ENCODE measurements around the gene KRTAP4-6. TPM values are rescaled to one million over a fixed set of nuclear protein-coding genes. Genes with fewer than 3 reads are reported as not detected.
"Not testable (repeated sequence)": the region's sequence is repeated elsewhere in the genome, so short reads cannot be mapped to it uniquely, and the experiment has no call there.

Gene KRTAP4-6
- total RNA-seq = not detected

DNA sequence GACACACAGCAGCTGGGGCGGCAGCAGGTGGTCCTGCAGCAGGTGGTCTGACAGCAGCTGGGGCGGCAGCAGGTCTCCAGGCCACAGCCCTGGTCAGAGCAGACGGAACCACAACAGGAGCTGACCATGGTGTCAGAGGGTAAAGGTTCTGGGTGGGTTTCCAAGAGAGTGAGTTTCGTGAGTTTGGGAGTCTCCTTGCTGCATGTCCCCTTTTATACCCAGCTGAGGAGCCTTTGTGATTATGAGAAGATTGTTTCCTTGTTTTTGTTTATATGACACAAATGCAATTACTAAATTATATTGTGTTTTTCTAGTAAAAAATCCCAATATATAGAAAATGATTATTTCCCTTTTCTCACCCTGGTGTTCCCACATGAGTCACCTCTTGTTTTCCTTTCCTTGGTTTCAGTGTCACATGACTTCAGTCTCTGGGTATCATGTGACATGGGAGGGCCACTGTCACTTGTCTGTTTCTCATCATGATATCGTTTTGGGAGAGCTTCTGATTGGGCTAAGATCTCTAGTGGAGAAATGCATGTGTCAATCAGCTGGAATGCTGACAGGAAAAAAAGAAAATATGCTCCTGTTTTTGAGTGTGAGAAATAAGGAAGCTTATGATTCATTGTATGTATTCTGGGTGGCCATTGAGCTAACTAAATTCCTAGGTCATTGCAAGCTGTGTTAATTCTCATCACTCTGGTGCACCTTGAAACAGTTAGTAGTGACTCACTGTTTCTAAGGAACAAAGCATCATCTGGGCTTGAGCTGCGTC, at the start of gene KRTAP4-6:
Gene KRTAP4-6 (minus strand): TSS at position 185 of the 772 bp plus-strand sequence. CDS start 57 bp downstream, at position 128.
- DNase-seq = no peak

DNA sequence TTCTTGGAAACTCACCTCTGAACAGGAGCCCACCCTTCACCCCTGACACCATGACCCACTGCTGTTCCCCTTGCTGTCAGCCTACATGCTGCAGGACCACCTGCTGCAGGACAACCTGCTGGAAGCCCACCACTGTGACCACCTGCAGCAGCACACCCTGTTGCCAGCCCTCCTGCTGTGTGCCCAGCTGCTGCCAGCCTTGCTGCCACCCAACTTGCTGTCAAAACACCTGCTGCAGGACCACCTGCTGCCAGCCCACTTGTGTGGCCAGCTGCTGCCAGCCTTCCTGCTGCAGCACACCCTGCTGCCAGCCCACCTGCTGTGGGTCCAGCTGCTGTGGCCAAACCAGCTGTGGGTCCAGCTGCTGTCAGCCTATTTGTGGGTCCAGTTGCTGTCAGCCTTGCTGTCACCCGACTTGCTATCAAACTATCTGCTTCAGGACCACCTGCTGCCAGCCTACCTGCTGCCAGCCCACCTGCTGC, 49.5 kb upstream of the KRTAP4-6 start, which contains the start of gene KRTAP9-1:
Gene KRTAP9-1 (plus strand): TSS at position 51 of the 482 bp plus-strand sequence. CDS start 0 bp downstream, at position 51.
- not testable (repeated sequence) for DNase-seq

DNA sequence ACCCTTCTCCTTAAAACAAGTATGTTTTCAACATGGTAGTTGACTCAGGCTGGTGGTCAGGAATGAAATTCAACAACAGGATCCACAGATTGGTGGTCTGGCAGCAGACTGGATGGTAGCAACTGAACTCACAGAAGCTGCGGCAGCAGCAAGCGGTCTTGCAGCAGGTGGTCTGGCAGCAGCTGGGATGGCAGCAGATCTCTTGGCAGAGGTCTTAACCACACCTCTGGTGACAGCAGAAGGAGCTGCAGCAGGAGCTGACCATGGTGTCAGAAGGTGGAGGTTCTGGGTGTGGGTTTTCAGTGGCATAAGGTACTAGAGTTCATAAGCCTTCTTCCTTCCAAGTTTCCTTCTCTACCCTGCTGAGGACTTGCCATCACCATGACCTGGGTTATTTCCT, 46.5 kb upstream of the KRTAP4-6 start:
- no peak for DNase-seq

DNA sequence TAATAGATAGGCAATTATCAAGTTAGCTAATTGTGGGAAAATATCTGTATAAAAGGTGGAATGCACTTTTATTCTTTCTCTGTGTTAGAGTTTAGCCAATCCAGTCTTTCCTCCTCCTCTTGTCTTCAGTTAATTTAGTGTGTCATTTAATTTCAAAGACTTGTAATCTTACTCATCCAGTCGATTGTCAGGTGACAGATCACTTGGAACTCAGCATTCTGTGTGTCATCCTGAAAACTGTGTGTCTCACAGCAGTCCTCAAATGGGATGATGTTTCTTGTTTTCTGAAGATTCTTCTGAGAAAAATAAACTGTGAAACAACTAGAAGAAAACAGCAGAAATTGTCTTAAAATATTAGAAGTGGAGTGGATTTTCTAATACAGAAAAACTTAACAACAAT, 44.7 kb upstream of the KRTAP4-6 start:
- no peak for DNase-seq

DNA sequence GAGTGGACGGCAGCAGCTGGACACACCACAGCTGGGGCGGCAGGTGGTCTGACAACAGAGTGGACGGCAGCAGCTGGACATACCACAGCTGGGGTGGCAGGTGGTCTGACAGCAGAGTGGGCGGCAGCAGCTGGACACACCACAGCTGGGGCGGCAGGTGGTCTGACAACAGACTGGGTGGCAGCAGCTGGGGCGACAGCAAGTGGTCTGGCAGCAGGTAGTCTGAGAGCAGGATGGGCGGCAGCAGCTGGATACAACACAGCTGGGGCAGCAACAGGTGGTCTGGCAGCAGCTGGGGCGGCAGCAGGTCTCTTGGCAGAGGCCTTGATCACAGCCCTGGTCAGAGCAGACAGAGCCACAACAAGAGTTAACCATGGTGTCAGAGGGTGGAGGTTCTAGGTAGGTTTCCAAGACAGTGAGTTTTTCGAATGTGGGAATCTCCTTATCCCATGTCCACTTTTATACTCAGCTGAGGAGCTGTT, 44.2 kb upstream of the KRTAP4-6 start, which contains the start of gene KRTAP4-1:
Gene KRTAP4-1 (minus strand): TSS at position 432 of the 482 bp plus-strand sequence. CDS start 57 bp downstream, at position 375.
- DNase-seq = no peak

DNA sequence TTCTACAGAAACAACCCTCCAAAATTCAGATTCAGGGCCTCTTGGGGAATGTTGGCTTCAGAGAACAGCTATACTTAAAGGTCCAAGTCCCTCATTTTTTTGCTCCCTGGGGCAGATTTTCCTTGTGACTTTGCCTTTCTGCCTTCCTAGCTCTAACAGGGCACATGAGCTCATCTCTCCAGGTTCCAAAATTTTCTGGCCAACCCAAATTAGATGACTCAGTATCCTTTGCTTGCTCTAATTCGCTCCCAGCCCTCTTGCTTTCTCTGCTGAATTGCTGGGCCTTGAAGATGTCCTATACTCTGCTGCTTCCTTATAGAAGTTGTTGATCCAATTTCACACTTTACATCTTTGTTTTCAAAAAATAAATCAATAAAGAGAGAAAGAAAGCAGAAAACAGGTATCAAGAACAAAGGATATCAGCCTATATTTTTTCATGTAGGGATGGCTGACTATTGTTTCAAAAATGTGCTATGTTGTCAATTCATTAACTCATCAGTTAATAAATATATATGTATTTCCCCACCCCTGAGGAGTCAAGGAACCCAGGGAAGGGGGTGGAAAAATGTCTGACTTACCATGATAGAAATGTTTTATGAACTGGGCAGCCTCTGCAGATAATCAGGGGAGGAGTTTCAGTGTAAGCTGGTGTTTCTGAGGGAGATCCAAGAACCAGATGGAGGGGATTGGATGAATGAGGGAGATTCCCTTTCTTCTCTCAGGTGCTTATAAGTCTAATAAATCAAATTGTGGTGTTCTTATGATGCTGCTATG, 38.7 kb upstream of the KRTAP4-6 start:
- DNase-seq = no peak

DNA sequence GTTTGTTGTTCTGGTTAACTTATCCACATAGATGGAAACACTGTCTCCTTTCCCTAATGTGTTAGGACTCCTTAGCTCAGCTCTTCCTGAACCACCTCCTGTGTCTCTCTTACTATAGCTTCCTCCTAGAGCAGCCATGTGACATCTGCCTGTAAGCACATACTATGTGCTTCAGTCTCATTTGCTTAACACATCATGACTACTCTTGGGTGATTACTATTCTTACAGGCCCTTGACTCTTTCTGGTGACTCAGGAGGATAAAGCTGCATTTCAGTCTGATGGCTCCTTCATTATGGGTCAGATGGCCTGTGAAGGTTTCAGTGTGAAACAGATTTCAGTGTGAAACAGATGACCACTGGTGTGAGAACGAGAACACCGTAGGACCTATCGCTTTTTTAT, 38.0 kb upstream of the KRTAP4-6 start:
- no peak for DNase-seq

DNA sequence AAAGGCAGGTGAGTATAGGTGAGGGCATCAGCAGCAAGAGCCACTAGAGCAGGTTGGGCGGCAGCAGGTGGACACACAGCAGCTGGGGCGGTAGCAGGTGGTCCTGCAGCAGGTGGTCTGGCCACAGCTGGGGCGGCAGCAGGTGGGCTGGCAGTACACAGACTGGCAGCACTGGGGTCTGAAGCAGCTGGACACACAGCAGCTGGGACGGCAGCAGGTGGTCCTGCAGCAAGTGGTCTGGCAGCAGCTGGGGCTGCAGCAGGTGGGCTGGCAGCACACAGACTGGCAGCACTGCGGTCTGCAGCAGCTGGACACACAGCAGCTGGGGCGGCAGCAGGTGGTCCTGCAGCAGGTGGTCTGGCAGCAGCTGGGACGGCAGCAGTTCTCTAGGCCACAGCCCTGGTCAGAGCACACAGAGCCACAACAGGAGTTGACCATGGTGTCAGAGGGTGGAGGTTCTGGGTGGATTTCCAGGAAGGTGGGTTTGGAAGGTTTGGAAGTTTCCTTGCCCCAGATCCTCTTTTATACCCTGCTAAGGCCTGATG, 37.5 kb upstream of the KRTAP4-6 start, which contains the start of gene KRTAP4-2:
Gene KRTAP4-2 (minus strand): TSS at position 495 of the 545 bp plus-strand sequence. CDS start 57 bp downstream, at position 438.
- no peak for DNase-seq

DNA sequence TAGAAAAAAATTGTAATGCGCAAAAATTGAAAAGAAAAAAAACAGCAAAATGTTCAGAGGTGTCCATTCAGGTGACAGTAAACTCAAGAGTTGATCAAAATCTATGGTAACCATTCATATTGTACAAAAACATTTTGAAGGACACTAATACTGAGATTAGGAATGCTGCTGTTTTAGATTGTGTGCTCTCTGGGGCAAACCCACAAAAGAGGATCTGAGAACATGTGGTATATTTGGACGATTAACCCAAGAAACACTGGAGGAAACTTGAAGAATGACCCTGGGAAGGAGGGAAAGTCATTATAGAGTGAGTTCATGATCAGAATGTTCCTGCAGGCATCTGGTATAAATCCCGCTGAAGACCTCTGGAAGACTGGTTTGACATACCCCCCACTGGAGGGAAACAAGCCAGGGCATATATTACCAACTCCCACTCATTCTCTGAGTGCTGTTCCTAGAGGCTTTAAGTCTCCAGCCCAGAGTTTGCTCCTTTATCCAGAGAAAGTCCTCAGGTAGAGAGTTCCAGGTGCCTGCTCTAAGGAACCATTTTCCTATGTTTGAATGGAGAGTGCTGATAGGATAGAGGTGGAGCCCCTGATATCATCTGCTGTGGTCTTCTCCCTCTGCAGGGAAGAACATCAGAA, 36.5 kb upstream of the KRTAP4-6 start:
- DNase-seq = no peak

DNA sequence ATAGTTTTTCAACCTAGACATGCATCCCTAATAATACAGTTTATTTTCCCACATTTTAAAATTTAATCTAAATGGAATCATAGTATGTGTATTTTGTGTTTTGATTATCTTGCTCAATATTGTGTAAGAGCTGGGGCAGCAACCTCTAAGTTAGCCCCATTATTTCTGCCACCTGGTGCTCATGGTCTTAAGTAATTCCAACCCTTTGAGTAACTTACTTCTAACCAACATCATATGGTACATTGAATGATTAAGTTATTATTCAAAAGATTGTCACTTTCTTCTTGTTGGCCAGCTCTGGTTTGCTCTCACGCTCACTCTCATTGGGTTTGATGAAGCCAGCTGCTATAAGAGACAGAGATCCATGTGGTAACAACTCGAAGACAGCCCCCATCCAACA, 31.5 kb upstream of the KRTAP4-6 start:
- DNase-seq = no peak

DNA sequence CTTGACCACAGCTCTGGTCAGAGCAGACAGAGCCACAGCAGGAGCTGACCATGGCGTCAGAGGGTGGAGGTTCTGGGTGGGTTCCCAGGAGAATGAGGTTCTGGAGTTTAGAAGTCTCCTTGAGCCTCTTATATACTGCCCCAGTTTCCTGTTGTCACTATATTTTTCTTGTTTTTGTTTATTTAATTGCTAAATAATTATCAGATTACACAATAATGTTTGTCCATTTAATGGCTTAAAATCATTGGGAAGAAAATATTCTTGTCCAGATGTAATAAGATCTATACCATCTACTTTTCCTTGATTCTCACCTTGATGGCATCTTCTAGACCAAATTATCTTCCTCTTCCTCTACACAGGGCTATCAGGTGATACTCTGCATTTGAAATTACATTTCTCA, 27.8 kb upstream of the KRTAP4-6 start, which contains the start of gene KRTAP4-3:
Gene KRTAP4-3 (minus strand): TSS at position 101 of the 400 bp plus-strand sequence. CDS start 49 bp downstream, at position 52.
- DNase-seq = no peak

DNA sequence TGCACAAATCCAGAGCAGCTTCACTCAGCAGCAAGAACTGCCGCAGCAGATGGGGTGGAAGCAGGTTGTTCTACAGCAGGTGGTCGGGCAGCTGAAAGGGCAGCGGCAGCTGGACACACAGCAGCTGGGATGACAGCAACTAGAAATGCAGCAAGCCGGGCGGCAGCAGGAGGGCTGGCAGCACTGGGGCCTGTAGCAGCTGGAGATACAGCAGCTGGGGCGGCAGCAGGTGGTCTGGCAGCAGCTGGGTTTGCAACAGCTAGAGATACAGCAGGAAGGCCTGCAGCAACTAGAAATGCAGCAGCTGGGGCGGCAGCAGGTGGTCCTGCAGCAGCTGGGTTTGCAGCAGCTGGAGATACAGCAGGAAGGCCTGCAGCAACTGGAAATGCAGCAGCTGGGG, 27.2 kb upstream of the KRTAP4-6 start:
- no peak for DNase-seq

DNA sequence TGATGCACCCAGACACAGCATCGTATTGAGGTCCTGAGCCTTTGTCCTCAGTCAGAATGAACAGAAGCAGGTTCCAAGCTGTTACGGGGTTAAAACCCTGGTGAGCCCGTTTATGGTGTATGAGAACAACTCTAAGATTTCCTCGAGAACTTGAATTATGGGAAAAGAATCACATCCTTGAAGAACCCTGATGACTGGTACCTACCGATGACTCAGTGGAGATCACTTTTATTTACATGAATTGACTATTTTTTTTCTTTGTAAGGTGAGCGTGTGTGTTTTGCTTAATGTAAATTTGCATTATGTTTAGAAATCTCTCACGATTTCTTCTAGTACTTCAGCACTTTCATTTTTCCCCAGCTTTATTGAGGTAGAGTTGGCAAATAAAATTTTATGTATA, 23.5 kb upstream of the KRTAP4-6 start:
- no peak for DNase-seq

DNA sequence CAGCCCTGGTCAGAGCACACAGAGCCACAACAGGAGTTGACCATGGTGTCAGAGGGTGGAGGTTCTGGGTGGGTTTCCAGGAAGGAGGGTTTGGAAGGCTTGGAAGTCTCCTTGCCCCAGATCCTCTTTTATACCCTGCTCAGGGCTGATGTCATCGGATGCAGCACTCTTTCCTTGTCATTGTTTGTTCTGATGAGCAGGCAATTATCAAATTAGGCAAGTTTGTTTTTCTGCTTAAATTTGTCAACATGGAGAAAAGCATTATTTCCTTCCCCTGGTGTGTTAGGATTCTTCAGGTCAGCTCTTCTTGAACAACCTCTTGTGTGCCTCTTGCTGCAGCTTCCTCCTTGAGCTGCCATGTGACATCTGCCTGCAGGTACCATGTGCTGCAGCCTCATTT, 20.3 kb upstream of the KRTAP4-6 start, which contains the start of gene KRTAP4-4:
Gene KRTAP4-4 (minus strand): TSS at position 101 of the 400 bp plus-strand sequence. CDS start 57 bp downstream, at position 44.
- no peak for DNase-seq

DNA sequence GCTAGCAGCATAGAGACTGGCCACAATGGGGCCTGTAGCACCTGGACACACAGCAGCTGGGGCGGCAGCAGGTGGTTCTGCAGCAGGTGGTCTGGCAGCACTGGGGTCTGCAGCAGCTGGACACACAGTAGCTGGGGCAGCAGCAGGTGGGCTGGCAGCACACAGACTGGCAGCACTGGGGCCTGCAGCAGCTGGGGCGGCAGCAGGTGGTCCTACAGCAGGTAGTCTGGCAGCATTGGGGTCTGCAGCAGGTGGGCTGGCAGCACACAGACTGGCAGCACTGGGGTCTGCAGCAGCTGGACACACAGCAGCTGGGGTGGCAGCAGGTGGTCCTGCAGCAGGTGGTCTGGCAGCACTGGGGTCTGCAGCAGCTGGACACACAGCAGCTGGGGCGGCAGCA, 19.8 kb upstream of the KRTAP4-6 start:
- not testable (repeated sequence) for DNase-seq

DNA sequence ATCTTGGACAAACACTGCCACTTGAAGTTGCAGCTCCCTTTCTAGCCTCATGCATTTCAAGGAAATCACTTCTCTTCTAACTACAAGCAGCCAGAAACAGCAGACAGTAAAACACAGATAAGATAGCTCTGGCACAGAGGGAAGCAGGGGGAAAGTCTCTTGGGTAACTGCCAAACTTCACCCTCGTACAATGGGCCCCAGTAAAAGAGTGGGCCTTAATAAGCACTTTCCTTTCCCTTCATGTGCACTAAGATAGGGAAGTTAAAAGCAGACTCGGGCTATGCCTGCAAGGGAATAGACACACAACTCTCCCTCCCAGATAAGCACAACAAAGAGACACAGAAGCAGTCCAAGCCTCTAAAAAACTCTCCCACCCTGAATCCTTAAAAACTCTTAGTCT, 13.5 kb upstream of the KRTAP4-6 start:
- DNase-seq = no peak

DNA sequence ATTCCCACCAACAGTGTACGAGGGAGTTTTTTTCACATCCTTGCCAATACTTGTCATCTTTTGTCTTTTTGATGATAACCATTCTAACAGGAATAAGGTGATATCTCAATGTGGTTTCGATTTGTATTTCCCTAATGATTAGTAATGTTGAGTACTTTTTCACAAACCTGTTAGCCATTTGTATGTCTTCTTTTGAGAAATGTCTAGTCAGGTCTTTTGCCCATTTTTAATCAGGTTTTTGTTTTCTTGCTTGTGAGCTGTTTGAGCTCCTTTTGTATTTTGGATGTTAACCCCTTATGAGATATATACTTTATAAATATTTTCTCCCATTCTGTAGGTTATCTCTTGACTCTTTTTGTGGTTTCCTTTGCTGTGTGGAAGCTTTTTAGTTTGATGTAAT, 11.2 kb upstream of the KRTAP4-6 start:
- DNase-seq = no peak

DNA sequence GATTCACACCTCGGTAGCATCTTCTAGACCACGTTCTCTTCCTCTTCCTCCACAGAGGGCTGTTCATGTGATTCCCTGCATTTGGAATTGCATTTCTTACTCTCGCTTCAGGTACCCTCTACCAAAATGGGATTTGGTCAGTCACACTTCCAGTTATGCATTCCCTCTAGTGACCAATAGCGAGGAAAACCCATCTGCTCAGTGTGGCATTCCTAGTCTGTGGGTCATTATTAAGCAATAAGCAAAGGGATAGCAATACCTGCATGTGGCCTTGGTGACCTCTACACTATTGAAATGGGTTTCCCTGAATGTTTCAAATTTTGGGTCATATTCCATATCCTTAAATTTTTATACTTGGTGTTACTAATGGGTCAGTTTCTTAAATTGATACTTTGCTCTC, 9.7 kb upstream of the KRTAP4-6 start:
- DNase-seq = no peak

DNA sequence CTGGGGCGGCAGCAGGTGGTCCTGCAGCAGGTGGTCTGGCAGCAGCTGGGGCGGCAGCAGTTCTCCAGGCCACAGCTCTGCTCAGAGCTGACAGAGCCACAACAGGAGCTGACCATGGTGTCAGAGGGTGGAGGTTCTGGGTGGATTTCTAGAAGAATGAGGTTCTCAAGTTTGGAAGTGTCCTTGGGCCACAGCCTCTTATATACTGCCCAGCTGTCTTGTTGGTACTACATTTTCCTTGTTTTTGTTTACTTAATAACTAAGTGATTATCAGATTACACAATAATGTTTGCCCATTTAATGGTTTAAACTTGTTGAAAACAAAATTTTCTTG, 9.3 kb upstream of the KRTAP4-6 start, which contains the start of gene KRTAP4-5:
Gene KRTAP4-5 (minus strand): TSS at position 174 of the 334 bp plus-strand sequence. CDS start 58 bp downstream, at position 116.
- no peak for DNase-seq

DNA sequence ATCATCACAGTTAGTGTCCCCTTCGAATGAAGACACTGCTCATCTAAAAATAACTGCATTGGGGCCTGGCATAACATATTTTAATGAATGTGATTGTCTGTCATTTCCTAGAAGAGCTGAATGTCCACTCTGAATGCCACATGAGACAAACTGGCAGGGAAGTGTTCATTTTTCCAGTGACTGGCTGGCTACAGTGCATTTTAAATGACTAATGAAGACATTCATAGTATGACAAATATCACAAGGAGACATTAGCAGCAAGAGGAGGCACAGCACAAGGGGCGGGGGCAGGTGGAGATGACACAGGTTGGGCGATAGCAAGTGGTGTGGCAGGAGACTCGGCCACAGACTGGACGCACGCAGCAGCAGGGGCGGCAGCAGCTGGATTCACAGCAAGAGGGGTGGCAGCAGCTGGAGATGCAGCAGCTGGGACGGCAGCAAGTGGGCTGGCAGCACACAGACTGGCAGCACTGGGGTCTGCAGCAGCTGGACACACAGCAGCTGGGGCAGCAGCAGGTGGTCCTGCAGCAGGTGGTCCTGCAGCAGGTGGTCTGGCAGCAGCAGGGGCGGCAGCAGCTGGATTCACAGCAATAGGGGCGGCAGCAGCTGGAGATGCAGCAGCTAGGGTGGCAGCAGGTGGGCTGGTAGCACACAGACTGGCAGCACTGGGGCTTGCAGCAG, 8.8 kb upstream of the KRTAP4-6 start:
- not testable (repeated sequence) for DNase-seq

DNA sequence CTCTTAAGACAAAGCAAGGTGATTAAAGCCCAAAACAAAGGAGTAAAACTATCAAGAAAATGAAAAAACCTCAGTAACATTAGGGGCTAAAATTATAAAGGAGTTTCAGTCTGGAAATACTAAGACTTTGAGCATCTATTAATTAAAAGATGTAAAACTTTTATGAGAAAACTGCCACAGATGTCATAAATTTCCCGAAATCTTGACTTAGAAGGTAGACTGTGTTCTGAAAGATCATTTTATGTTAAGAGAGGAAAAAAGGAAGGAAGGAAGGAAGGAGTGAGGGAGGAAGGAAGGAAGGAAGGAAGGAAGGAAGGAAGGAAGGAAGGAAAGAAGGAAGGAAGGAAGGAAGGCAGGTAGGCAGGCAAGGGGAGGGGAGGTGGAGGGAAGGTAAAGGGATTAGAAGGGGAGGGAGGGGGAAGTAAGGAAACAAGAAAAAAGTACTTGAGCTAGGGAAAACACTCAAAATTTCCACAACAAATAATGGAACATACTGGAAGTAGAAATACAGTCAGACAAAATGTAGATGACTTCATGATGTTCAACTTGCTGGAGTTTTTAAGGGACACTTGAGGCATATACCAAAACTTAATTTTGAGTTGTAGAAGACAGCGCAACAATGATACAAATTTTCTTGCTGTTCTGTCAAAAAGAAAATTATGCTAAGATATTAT, 7.3 kb upstream of the KRTAP4-6 start:
- no peak for DNase-seq

All from effector CD4-positive, alpha-beta T cell (primary cell).